ENCODE data around the gene SMIM41.

- TF ChIP-seq CTCF (IDR thresholded peaks at IDR 0.05) = no peak
- no peak for TF ChIP-seq POLR2AphosphoS5 (IDR thresholded peaks at IDR 0.05; ENCODE audit: low read depth, low read length)
- no peak for TF ChIP-seq SIN3A (IDR thresholded peaks at IDR 0.05; ENCODE audit: borderline replicate concordance, insufficient read depth, low read depth, low read length)
Observed at GRCh38 chr12:52061470-52062166, 17.9 kb upstream of the SMIM41 start.

All from Panc1 (cell line).